Measurements from ENCODE around the gene GOLT1A. TPM values are rescaled to one million over a fixed set of nuclear protein-coding genes. Genes with fewer than 3 reads are reported as not detected.
A peak's percentile ranks its signal among the peaks of the same experiment; 100 is the strongest.

The GOLT1A gene
- polyA plus RNA-seq, 2 of the 4 experiments (the other 2 are of a cell fraction), result 1.8 to 6.4 TPM

- no peak for ATAC-seq
- Histone ChIP-seq H3K4me2 (no peak overlapping the region), H3K27ac (no peak overlapping the region), H3K4me1 (peaks cover 6% of the 10 kb centered on the region; the same call in 2 of the 3 replicates), H3K9me3 (no peaks in the 10 kb centered on the region), H3K4me3 (no peak overlapping the region)
- 61% methylated on average over 4 of the region's 4 CpGs for WGBS (ENCODE audit: missing lambda C conversion rate)
- FAIRE-seq, result no peak
- ChIA-PET CTCF (interaction anchor here (0.8 to 8.0 kb wide), 9 partner anchors 10 to 162 kb away, joined by 3 to 133 read pairs (median 10); partner anchors contain the start of gene PLEKHA6), POLR2A (no interaction called here)
- DNase-seq (ENCODE audit: low read depth in 1 of 2, low spot score in 1 of 2), result no peak
- TF ChIP-seq NR3C1 (IDR thresholded peaks at IDR 0.05) (no peak), CEBPB (IDR thresholded peaks at IDR 0.05) (no peak), MAZ (IDR thresholded peaks at IDR 0.05; ENCODE audit: borderline replicate concordance, low read depth, low read length) (no peak), NFE2L2 (conservative IDR thresholded peaks at IDR 0.05; ENCODE audit: low read length) (no peak), MAFK (IDR thresholded peaks at IDR 0.05; ENCODE audit: partially characterized antibody) (no peak), BHLHE40 (IDR thresholded peaks at IDR 0.05; ENCODE audit: low read depth, low read length) (no peak), CBX2 (IDR thresholded peaks at IDR 0.05; ENCODE audit: borderline replicate concordance, low read depth) (no peak), NPAS2 (CRISPR knock-in tag; IDR thresholded peaks at IDR 0.05; ENCODE audit: borderline replicate concordance) (no peak), ZFP36 (IDR thresholded peaks at IDR 0.05; ENCODE audit: borderline replicate concordance, partially characterized antibody) (no peak)
Observed at GRCh38 chr1:204216236-204216635, 2.4 kb upstream of the GOLT1A start.

GRCh38 chr1:204212715-204213114 lies 1.1 kb downstream of the GOLT1A start:
- FAIRE-seq, result no peak
- 95% methylated on average over 3 of the region's 3 CpGs for WGBS (ENCODE audit: missing lambda C conversion rate)
- no peak for ATAC-seq
- Histone ChIP-seq H3K4me2 (peak overlapping the region; percentile 92; the same call in 2 of the 3 replicates), H3K4me1 (peaks cover 6% of the 10 kb centered on the region; the same call in 2 of the 3 replicates), H3K27ac (no peak overlapping the region), H3K4me3 (no peak overlapping the region), H3K9me3 (no peaks in the 10 kb centered on the region)
- CTCF ChIA-PET, result interaction anchor here (0.6 to 8.0 kb wide), 3 partner anchors 14 to 234 kb away, joined by 4 to 133 read pairs (median 18); partner anchors contain the start of gene PLEKHA6
- POLR2A ChIA-PET, result no interaction called here
- DNase-seq (ENCODE audit: low read depth in 1 of 2, low spot score in 1 of 2), result no peak
- no peak for TF ChIP-seq CHD4 (IDR thresholded peaks at IDR 0.05; ENCODE audit: borderline replicate concordance)
- no peak for TF ChIP-seq FOSB (CRISPR knock-in tag; IDR thresholded peaks at IDR 0.05)
- TF ChIP-seq MAX (IDR thresholded peaks at IDR 0.05), result no peak

- Histone ChIP-seq H3K27ac (no peak overlapping the region), H3K4me3 (no peak overlapping the region), H3K4me1 (peaks cover 8% of the 10 kb centered on the region; the same call in 2 of the 3 replicates), H3K9me3 (no peaks in the 10 kb centered on the region), H3K4me2 (no peak overlapping the region)
- no peak for DNase-seq (ENCODE audit: low read depth in 1 of 2, low spot score in 1 of 2)
- ChIA-PET CTCF (interaction anchor here (0.5 to 3.9 kb wide), 6 partner anchors 19 to 340 kb away, joined by 3 to 44 read pairs (median 4); no protein-coding TSS in a partner anchor), POLR2A (no interaction called here)
- ATAC-seq, result no peak
- FAIRE-seq, result no peak
- 93% methylated on average over 7 of the region's 7 CpGs for WGBS (ENCODE audit: missing lambda C conversion rate)
- TF ChIP-seq REST (IDR thresholded peaks at IDR 0.05) (no peak), ZSCAN20 (CRISPR knock-in tag; IDR thresholded peaks at IDR 0.05) (no peak), HEYL (CRISPR knock-in tag; IDR thresholded peaks at IDR 0.05) (no peak), CHD4 (IDR thresholded peaks at IDR 0.05; ENCODE audit: borderline replicate concordance) (no peak), RNF2 (IDR thresholded peaks at IDR 0.05; ENCODE audit: borderline replicate concordance, low read depth) (no peak), JUN (IDR thresholded peaks at IDR 0.05) (no peak), RAD21 (conservative IDR thresholded peaks at IDR 0.05 in 1 of 2, IDR thresholded peaks at IDR 0.05 in 1 of 2) (no peak), BCL3 (IDR thresholded peaks at IDR 0.05) (no peak), ZC3H11A (IDR thresholded peaks at IDR 0.05) (no peak), MAFK (IDR thresholded peaks at IDR 0.05; ENCODE audit: partially characterized antibody) (no peak), USF2 (IDR thresholded peaks at IDR 0.05) (no peak), EHF (CRISPR knock-in tag; IDR thresholded peaks at IDR 0.05) (no peak), JUNB (IDR thresholded peaks at IDR 0.05) (no peak), KDM5A (IDR thresholded peaks at IDR 0.05) (no peak), HOXB13 (CRISPR knock-in tag; IDR thresholded peaks at IDR 0.05; ENCODE audit: low read depth) (no peak), EHMT2 (IDR thresholded peaks at IDR 0.05; ENCODE audit: low read depth) (no peak), HES2 (IDR thresholded peaks at IDR 0.05) (no peak)
Observed at GRCh38 chr1:204211046-204211445, 2.7 kb downstream of the GOLT1A start.

Data from A549 (cell line).